Keratinocyte (primary cell): ENCODE measurements around the gene ANKRD23. TPM values are rescaled to one million over a fixed set of nuclear protein-coding genes. Genes with fewer than 3 reads are reported as not detected.

Experiments used
- DNase-seq: peaks from one replicate; pipeline ENCODE4 v3.0.0-alpha.2; 2011; ENCODE audit warnings: low read depth, missing footprints, low spot score
- FAIRE-seq: peaks from 2 replicates; lab custom pipeline; 2011; peaks lifted over from hg19 to GRCh38; lab: Jason Lieb, UNC
- H2AFZ ChIP-seq: 2 replicates; pipeline ENCODE4 v1.6.0; 2012; ENCODE audit warnings: low read length, control low read depth, inconsistent platforms; ENCODE audit not compliant: control insufficient read depth
- H3K27ac ChIP-seq: 2 replicates; pipeline ENCODE4 v1.5.1; 2011; ENCODE audit warnings: low read length; ENCODE audit not compliant: control insufficient read depth, insufficient read depth
- H3K27me3 ChIP-seq: 3 replicates; pipeline ENCODE4 v1.6.0; 2011; ENCODE audit warnings: low read length; ENCODE audit not compliant: control insufficient read depth, insufficient read depth; ENCODE audit errors: extremely low read depth
- H3K36me3 ChIP-seq, 2 experiments: 2 replicates in 1 of 2; 3 replicates in 1 of 2; pipeline ENCODE4 v1.5.1; 2011; ENCODE audit warnings: low read length in 2 of 2, mild to moderate bottlenecking in 1 of 2; ENCODE audit not compliant: control insufficient read depth in 2 of 2, insufficient read depth in 2 of 2; ENCODE audit errors: extremely low read depth in 1 of 2
- H3K4me1 ChIP-seq: 3 replicates; pipeline ENCODE4 v1.5.1; 2011; ENCODE audit warnings: low read length; ENCODE audit not compliant: control insufficient read depth, insufficient read depth; ENCODE audit errors: extremely low read depth
- H3K4me2 ChIP-seq: 3 replicates; pipeline ENCODE4 v1.6.0; 2011; ENCODE audit warnings: low read depth, low read length; ENCODE audit not compliant: control insufficient read depth, insufficient read depth; ENCODE audit errors: extremely low read depth
- H3K4me3 ChIP-seq, 3 experiments: fragments of 200-600 bp in 1 of 3; sonication (generic) in 1 of 3; 2 replicates in 2 of 3; 3 replicates in 1 of 3; pipeline ENCODE4 v1.5.1; 2011 to 2016; ENCODE audit warnings: low read length in 3 of 3, mild to moderate bottlenecking in 3 of 3, control low read depth in 2 of 3, inconsistent platforms in 1 of 3, low read depth in 1 of 3, mixed read lengths in 1 of 3, mixed run types in 1 of 3, moderate library complexity in 1 of 3; ENCODE audit not compliant: control insufficient read depth in 2 of 3, insufficient read depth in 2 of 3; ENCODE audit errors: extremely low read depth in 1 of 3
- H3K79me2 ChIP-seq: 2 replicates; pipeline ENCODE4 v1.6.0; 2012; ENCODE audit warnings: low read length; ENCODE audit not compliant: control insufficient read depth, insufficient read depth
- H3K9ac ChIP-seq: 3 replicates; pipeline ENCODE4 v1.6.0; 2011; ENCODE audit warnings: low read length; ENCODE audit not compliant: control insufficient read depth, insufficient read depth; ENCODE audit errors: extremely low read depth
- H3K9me1 ChIP-seq: 3 replicates; pipeline ENCODE4 v1.6.0; 2011; ENCODE audit warnings: low read length; ENCODE audit not compliant: control insufficient read depth, insufficient read depth; ENCODE audit errors: extremely low read depth
- H3K9me3 ChIP-seq: 2 replicates; pipeline ENCODE4 v1.5.1; 2012; ENCODE audit warnings: low read depth, low read length; ENCODE audit not compliant: control insufficient read depth
- H4K20me1 ChIP-seq: 3 replicates; pipeline ENCODE4 v1.6.0; 2011; ENCODE audit warnings: low read length; ENCODE audit not compliant: control insufficient read depth, insufficient read depth; ENCODE audit errors: extremely low read depth
- EZH2 ChIP-seq: IDR thresholded peaks from one replicate; pipeline ENCODE4 v1.6.1; 2012; ENCODE audit warnings: inconsistent platforms, mild to moderate bottlenecking, low read length, moderate library complexity
- dilution Hi-C: fragments of 300-500 bp; cut with MboI; formaldehyde crosslinking; loops from one replicate; pipeline ENCODE4 v1.7.0; 2020; ENCODE audit warnings: low sequenced_read_pairs; ENCODE audit not compliant: extremely low pct_ligation_motif_present
- polyA plus RNA-seq, 5 experiments: library from polyadenylated mRNA; depleted of rRNA in 3 of 5; stranded (reverse) in 3 of 5; stranded (forward) in 1 of 5; unstranded in 1 of 5; fragments of >200 nt; gene quantifications; 1 replicate in 1 of 5; 2 replicates in 3 of 5; 3 replicates in 1 of 5; pipeline versions ENCODE4 v1.2.1 to v1.2.3, GENCODE V29; 2011 to 2012; ENCODE audit warnings: missing spikeins in 2 of 5, low read depth in 1 of 5, low replicate concordance in 1 of 5
- TF ChIP-seq, protein P1 (sequence below), 3 experiments: IDR thresholded peaks in 1 of 3; conservative IDR thresholded peaks in 1 of 3; optimal IDR thresholded peaks in 1 of 3; 2 replicates in 2 of 3; 3 replicates in 1 of 3; pipeline versions ENCODE3 to v1.5.1; 2011; ENCODE audit warnings: low read length in 3 of 3, mild to moderate bottlenecking in 3 of 3, moderate library complexity in 2 of 3, control low read depth in 1 of 3, inconsistent platforms in 1 of 3; ENCODE audit not compliant: insufficient read depth in 2 of 3; ENCODE audit errors: extremely low read depth in 1 of 3

Gene ANKRD23
- polyA plus RNA-seq, 1 donor (not counting 4 experiments of a cell fraction or from before 2014, with no cell fraction given): 1.4 TPM

DNA sequence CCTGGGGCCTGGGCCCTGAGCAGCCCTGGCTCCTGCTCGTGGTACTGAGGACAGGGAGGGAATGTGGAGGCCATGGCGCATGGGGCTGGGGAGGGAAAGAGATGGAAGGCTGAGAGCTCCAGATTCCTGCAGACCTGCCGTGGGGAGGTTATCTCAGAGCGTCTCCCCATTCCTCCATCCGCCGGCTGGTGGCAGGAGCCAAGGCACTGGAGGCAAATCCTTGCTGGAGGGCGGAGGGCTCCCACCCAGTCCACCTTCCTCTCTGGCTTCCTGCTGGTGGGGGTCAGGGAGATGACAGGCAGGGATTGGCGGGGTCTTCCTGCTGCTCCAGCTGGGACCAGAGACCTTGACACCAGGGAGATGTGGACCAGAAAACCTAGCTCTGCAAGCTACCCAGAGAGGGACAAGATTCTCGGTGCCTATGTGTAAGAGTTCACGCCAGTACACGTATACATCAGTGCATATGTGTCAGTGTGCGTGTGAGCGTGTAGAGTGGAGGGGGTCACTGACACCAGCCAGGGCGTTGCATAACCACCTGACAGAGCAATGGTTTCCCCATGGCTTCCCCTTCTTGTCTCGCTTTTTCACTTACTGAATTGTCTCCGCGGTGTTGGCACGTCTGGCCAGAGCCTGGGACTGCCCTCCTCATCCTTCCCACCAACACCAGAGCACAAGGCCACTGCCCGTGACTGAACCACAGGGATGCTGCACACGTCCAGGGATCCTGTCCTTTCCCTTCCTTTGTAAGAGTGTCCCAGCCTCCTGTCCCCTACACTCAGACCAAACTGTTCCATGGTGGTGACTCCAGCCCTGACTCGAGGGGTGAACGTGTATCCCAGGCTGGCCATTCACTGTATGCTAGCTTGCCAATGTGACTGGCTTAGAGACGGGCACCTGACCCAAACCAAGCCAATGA is 41.9 kb upstream of the ANKRD23 start:
- dilution Hi-C loops: no loop called here
- DNase-seq: no peak
- no peak overlapping the region for H3K4me2 ChIP-seq
- no peaks in the 10 kb centered on the region for H3K79me2 ChIP-seq
- no peak overlapping the region for H3K9ac ChIP-seq
- no peak overlapping the region for H2AFZ ChIP-seq
- no peak for TF ChIP-seq EZH2
- TF ChIP-seq, protein P1, sequence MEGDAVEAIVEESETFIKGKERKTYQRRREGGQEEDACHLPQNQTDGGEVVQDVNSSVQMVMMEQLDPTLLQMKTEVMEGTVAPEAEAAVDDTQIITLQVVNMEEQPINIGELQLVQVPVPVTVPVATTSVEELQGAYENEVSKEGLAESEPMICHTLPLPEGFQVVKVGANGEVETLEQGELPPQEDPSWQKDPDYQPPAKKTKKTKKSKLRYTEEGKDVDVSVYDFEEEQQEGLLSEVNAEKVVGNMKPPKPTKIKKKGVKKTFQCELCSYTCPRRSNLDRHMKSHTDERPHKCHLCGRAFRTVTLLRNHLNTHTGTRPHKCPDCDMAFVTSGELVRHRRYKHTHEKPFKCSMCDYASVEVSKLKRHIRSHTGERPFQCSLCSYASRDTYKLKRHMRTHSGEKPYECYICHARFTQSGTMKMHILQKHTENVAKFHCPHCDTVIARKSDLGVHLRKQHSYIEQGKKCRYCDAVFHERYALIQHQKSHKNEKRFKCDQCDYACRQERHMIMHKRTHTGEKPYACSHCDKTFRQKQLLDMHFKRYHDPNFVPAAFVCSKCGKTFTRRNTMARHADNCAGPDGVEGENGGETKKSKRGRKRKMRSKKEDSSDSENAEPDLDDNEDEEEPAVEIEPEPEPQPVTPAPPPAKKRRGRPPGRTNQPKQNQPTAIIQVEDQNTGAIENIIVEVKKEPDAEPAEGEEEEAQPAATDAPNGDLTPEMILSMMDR (optimal IDR thresholded peaks at IDR 0.05 in 1 of 3, IDR thresholded peaks at IDR 0.05 in 1 of 3, conservative IDR thresholded peaks at IDR 0.05 in 1 of 3; ENCODE audit: extremely low read depth in 1 of 3, insufficient read depth in 2 of 3, low read length in 3 of 3): no peak
- no peak overlapping the region for H3K4me3 ChIP-seq
- peaks cover 58% of the 10 kb centered on the region for H3K4me1 ChIP-seq
- H3K27me3 ChIP-seq: no peaks in the 10 kb centered on the region
- H3K27ac ChIP-seq: no peak overlapping the region
- no peaks in the 10 kb centered on the region for H3K9me3 ChIP-seq
- H3K9me1 ChIP-seq: no peaks in the 10 kb centered on the region
- FAIRE-seq: no peak
- no peaks in the 10 kb centered on the region for H3K36me3 ChIP-seq
- H4K20me1 ChIP-seq: no peaks in the 10 kb centered on the region

DNA sequence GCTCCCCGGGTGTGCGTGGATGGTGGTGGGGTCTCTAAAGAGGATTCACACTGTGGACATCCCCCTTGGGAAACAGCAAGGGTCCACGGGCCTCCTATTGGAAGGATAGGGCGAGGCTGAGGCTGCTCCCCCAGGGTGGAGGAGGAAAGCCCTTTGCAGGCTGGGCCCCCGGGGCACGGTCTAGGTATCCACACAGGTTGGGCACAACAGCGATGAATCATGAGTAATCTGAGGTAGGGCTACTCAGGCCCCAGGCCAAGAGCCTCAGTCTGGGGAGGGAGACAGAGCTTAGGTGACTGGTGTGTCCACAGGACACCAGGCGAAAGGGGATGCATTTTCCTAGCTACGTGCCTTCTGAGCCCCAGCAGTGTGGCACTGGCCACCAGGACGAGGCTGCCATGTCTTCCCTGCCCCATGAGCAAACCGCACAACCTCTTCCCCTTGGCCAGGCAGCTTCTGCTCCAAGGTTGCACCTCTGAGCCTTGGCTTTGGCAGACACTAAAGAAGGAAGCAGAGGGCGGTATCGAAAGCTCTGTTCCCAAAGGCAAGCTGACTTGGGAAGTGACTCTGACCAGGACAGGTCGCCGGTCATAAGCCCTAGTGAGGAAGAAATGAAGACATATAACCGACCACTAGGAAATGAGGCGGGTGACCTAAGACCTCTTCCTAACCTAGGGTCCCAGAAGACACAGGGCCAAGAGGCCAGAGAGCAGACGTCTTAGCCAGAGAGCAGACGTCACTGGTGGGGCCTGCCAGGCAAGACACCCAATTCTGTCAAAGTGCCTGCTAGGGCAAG is 40.7 kb upstream of the ANKRD23 start:
- dilution Hi-C loops: no loop called here
- Histone ChIP-seq H3K9me1 (no peaks in the 10 kb centered on the region), H3K9me3 (no peaks in the 10 kb centered on the region), H3K27me3 (no peaks in the 10 kb centered on the region), H3K4me1 (peaks cover 58% of the 10 kb centered on the region), H3K4me3 (no peak overlapping the region), H3K4me2 (no peak overlapping the region), H3K36me3 (no peaks in the 10 kb centered on the region), H3K79me2 (no peaks in the 10 kb centered on the region), H3K27ac (no peak overlapping the region), H4K20me1 (no peaks in the 10 kb centered on the region), H2AFZ (no peak overlapping the region), H3K9ac (no peak overlapping the region)
- TF ChIP-seq, protein P1 (optimal IDR thresholded peaks at IDR 0.05 in 1 of 3, IDR thresholded peaks at IDR 0.05 in 1 of 3, conservative IDR thresholded peaks at IDR 0.05 in 1 of 3; ENCODE audit: extremely low read depth in 1 of 3, insufficient read depth in 2 of 3, low read length in 3 of 3): no peak
- no peak for TF ChIP-seq EZH2
- no peak for FAIRE-seq
- no peak for DNase-seq
